Dermis blood vessel endothelial cell (primary cell): ENCODE measurements around the gene STXBP1. TPM values are rescaled to one million over a fixed set of nuclear protein-coding genes. Genes with fewer than 3 reads are reported as not detected.

ENCODE experiments used
- DNase-seq: peaks from one replicate; pipeline ENCODE4 v3.0.0; 2010
- total RNA-seq: library from RNA; depleted of rRNA; stranded (reverse); fragments of >200 nt; gene quantifications from 2 replicates; pipeline ENCODE4 v1.2.3, GENCODE V29; 2014

The STXBP1 gene
- total RNA-seq, 1 donor from 2014 or later, result 24.7 TPM

DNA sequence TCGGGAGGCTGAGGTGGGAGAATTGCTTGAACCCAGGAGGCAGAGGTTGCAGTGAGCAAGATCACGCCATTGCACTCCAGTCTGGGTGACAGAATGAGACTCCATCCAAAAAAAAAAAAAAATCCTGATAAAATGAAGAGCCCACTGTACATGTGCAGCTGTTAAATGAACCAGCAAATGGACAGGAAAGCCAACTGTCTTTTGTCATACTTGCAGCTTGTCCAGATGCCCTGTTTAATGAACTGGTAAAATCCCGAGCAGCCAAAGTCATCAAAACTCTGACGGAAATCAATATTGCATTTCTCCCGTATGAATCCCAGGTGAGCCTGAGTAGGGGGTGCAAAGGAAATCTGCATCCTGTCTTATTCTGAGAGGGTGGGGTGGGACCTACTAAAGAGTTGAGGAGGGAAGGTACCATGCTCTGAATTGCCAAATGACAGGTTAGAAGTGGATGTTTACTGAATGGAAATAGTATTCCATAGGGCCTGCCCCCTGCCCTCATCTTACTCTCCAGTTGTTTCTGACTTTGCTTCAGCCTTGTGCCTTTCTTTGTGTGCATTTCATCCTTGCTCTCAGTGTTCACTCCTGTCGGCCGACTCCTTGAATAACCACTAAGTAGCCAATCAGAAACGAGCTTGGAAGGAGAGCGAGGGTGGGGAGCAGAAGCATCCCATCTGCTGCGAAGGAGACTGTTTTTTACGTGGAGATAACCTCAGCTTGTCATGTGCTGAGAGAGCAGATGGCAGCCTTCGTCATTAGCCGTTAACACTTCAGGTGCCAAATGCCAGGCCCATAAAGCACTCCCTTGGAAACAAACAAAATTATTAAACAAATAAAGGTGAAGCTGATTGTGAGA is 49.0 kb downstream of the STXBP1 start:
- no peak for DNase-seq

DNA sequence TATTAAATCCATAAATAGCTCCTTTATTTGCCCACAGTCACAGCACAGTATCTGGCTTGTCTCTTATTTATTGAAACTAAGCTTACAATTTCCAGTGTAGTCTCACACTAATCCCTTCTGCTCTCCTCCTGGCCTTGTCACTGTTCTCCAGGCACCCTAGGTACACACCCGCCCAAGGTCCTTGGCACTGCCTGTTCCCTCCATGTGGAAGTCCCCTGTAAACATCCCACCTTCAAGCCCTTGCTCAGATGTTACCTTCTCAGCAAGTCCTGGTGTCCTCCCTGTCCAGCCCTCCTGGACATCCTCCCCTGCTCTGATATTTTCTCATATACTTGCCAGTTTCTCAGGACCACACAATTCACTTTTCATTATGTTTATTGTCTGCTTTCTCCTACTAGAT is 50.5 kb downstream of the STXBP1 start:
- no peak for DNase-seq

DNA sequence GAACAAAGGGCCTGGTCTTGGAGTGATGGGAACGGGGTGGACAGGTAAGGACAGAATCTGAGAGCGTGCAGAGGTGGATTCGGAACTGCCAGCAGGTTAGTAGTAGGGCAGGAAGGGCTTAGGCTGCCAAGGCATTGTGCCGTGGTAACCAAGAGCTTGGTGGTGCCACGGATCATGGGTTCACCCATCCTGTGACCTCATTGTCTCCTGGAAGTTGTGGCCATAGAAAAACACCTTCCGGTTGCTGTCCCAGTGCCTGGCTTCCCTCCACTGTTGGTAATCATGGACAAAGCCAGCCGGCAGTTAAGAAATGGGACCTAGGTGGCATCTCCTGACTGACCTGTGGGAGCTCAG is 52.2 kb downstream of the STXBP1 start:
- no peak for DNase-seq

DNA sequence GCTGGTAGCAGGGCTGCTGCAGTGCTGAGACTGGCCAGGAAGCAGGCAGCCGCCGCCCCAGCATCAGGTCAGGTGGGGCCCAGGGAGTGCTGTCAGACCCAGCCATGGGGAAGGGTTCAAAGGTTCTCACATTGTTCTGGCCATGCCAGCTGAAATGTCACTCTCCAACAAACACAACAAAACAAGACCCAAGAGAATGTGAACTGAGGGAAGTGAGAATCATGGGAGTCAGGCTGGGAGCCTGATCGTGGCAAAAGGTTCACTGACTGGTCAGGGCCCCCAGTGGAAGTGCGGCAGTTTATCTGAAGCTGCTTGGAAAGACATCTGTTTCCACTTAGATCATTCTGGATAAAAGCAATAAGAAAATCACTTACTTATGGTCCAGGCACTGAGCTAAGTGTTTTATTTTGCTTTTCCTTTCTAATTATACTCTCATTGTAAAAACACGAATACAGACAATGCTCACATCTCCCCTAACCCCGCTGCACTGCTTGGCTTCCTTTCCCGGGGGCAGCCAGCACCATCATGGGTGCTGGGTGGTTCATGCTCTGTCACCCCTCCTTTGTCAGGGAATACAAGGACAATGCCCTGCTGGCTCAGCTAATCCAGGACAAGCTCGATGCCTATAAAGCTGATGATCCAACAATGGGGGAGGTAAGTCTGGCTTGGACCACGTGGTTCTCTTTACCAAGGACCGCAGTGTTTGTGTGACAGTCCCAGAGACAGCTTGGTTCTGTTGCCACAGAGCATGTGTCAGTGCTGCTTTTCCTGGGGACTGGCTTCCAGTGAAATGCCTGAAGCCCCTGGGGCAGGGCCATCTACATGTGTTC is 52.8 kb downstream of the STXBP1 start:
- DNase-seq, result no peak

DNA sequence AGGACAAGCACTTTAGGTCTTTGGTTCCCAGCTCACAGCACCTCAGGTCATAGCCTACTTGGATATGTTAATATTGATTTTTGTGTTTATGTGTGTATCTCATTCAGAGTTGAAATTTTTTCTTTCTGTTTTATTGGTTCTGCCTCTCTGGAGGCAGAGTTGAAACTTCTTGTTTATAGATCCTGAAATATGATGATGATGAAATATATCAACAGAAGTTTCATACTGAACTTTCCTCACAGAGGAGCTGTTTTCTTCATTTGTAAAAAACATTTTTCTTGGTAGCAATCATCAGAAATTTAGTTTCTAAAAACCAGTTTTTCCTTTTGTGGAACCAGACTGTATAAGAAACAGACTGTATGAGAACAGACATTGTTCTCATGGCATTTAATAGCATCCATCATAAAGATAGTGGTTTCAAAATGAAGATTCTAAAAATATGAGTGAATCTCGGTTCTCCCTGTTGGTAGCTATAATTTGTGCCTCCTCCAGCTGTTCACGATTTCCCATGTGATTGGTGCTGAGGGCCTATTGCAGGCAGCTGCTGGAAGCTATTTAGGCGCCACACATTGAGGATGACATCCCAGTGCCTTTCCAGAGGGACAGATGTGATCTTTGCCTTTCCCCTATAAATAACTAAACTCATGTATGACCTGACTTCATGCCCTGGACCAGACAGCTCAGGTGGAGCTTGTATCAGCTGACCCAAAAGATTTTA is 55.2 kb downstream of the STXBP1 start:
- no peak for DNase-seq

DNA sequence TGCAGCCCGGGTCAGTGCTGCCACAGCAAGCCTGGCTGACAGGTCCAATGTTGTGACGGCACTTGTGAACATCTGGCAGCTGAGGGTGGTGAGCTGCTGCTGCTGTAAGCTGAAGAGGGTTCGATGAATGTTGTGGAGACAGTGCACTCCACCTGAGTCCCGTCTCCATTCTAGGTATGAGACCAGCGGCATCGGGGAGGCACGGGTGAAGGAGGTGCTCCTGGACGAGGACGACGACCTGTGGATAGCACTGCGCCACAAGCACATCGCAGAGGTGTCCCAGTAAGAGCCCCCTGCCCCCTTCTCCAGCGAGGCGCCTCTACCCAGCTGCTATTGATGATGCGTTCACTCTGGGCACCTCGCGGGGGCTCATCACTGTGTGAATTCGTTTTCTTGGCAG is 55.8 kb downstream of the STXBP1 start:
- no peak for DNase-seq

DNA sequence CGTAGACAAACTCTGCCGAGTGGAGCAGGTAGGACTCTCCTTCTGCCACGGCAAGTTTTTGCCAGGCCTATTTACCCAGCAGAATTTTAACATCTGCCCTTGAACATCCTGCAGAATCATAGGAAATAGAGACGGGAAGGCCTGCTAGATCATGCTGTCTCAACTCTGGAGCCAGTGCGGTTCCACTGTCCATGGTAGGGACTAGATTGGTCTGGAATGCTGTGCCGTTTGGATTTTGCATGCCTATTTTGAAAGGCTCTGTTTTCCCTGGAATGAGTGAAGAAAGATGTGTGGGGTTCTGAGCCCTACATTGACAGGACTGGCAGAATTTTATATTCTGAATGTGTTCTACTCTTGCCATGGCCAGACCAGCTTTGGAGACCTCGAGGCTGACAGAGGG is 61.2 kb downstream of the STXBP1 start:
- no peak for DNase-seq

DNA sequence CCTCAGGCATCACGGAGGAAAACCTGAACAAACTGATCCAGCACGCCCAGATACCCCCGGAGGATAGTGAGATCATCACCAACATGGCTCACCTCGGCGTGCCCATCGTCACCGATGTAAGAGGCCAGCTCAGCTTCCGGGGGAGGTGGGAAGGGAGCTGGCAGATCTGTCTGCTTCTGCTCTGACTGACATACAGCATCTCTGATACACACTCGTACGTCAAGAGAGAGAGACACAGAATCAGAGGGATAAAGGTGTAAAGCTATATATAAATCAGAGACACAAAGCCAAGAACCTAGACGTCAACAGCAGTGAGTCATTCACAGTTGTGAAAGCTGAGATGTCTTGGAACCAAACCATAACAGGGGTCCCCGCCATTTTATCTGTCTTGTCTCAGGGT is 64.6 kb downstream of the STXBP1 start:
- no peak for DNase-seq

DNA sequence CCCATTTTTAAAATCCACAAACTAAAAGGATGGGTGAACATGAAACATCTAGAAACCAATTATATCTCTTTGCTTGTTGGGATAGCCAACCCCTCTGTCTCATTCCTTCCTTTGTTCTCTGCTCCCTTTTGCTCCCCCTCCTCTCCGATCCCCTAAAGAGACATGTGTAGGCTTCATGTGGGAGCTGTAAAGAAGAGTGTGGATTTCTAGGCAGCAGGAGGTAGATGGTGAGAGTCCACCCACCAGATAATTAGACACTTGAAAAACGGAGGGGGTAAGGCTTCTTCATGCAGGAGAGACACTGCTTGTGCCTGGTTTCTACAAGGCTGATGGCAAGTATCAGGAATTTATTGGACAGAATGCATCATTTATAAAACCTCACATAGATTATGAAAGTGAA is 67.4 kb downstream of the STXBP1 start:
- no peak for DNase-seq

DNA sequence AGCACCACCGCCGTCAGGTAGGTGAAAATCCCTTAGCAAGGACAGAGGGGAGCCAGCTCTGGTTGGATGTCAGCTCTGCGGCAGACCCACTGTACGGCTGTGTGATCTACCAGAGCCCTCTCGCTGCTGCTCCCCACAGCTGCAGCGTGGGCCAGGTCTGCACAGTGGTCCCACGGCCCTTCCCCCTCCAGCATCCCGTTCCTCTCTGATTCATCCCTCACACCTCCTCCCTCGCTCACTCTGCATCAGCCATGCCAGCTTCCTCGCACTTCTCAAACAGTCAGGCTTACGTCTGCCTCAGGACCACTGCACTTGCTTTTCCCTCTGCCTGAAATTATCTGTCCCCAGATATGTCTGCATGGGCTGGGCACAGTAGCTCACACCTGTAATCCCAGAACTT is 68.1 kb downstream of the STXBP1 start:
- no peak for DNase-seq

DNA sequence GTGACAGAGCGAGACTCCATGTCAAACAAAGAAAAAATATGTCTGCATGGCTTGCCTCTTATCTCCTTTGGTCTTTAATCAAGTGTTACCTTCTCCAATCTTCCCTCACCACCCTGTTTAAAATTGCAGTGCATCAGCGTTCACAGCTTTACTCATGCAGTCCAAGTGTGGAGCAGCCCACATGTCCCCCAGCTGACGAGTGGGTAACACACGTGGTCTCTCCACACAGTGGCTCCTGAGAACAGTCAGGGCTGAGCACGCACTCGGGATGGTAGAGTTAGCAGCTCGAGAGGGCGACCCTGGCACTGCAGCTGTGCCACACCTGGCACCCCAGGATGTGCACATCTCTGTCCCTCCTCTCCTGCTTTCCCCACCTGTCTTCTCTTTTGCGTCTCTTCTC is 68.8 kb downstream of the STXBP1 start:
- no peak for DNase-seq

DNA sequence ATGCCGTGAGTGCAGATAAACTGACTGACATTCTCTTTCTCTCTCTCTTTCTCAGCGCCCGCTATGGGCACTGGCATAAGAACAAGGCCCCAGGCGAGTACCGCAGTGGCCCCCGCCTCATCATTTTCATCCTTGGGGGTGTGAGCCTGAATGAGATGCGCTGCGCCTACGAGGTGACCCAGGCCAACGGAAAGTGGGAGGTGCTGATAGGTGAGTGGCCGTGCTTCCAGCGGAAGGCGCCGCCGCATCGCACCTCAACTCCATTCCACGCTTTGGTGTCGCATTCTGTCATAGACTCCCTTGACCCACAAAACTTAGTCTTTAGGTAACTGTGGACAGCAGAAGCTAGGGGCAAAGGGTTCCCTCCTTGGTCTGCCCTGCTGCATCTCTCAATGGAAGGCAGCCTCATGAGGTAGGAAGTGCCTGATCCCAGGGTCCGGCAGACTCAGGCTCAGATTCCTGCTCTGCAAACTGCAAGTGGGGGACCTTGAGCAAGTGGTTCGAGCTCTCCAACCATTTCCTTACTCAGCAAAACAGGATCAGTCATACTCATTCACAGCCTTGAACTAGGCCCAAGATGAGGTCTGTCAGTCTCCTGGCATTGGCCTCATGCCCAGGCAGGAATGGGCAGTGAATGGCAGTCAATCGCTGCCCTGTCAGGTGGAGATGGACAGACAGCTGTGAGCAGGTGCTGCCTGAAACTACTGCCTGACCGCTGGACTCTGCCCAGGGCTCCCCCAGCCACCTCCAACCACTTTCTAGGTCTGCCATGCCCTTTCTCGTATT is 70.5 kb downstream of the STXBP1 start:
- no peak for DNase-seq

DNA sequence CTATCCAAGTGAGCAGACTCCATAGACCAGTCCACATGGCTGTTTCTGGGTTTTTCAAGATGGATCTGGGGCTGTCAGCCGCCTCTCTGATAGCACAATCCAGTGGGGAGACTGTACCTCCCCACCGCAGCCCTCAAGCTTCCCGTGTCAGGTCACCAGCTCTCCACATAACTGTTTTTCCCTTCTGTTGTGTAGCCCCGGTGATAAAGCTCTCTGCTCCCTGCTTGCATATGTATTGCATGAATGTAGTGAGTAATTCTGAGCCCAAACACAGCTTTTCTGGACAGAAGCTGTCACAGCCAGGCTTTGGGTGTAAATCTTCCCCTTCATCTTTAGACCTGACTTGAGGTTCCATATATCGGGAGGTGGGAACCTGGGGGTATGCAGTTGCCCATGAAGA is 71.6 kb downstream of the STXBP1 start:
- DNase-seq, result no peak

DNA sequence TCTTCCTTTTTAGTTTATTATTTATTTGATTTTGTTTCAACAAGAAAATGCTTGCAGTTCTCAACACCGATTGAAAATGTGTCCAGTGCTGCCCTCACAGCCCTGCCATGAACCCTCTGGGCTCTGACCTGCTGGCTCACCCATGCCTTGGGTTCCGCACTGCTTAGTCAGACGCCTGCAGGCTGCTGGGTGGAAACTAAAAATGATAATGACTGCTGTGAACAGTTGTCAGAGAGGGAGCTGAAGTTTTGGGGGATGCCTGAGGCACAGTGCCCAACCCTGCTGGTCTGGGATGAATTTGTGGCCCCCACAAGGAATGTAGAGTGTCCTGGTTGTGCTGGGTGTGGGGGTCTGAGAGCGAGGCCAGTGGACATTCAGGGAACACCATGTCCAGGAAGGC is 72.5 kb downstream of the STXBP1 start:
- no peak for DNase-seq

DNA sequence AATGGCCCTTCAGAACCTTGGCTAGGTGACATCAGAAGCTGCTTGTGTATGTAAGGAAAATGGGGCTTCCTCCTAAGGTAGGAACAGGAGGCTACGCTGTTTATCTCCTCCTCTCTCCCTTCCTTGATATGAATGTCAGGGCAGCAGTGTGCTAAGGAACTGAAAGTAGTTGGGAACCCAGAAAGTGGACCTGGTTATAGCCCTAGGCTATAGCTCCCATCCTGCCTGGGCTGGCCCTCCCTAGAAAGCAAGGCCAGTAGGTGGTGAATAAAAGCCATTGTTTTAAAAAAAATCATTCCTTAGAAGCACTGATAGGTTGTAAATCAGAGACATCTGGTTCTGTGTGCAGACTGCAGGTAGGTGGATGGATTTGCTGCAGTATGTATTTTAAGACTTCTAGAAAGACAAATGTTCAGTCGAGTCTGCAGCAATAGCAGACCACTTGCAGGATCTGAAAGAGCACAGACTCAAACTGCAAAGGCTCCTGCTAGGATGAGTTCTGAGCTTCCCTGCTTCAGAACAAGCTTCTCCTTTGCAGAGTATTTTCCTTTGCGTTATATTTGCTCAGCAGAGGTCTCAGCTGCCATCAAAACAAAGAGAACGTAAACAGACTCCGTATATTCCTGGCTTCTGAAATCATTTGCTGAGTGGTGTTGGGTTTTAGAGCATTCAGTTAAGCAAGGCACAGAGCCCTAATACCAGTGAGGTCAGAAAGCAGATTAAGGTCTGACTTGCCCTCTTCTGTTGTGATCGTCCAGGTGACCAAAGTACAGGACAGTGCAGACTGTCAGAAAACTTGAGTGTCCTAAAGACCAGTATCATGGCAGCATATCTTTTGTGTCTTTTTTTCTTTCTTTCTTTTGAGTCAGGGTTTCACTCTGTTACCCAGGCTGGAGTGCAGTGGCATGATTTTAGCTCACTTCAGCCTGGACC is 74.7 kb downstream of the STXBP1 start:
- DNase-seq, result no peak

DNA sequence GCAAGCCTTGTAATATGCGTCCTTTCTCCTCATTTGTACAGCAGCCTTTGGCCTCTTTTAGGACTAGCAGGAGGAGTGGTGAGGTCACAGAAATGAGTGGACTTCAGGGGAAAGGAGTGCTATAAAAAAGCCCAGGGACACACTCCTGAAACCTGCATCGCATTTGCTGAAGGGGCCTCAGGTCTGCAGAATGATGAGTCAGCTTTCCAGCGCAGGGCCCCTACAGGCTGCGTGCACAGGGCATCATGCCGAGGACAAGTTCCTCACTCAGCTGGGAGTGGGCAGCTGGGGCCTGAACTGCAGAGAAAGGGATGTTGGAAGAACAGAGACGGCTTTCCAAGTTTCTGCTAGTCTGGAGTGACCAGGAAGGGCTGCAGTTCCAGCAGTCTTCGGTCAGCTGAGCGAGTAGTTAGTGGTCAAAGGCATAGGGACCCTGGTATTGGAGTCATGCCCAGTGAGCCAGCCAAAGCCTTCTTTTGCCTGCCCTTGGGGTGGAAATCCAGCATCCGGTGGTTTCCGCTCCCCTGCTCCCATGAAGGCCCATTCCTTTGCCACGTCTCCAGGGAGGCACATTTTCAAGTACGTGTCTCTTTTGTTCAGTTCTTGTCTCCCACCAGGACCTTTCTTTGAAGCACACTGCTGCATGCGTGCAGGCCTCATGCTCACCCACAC is 77.4 kb downstream of the STXBP1 start:
- DNase-seq, result no peak

DNA sequence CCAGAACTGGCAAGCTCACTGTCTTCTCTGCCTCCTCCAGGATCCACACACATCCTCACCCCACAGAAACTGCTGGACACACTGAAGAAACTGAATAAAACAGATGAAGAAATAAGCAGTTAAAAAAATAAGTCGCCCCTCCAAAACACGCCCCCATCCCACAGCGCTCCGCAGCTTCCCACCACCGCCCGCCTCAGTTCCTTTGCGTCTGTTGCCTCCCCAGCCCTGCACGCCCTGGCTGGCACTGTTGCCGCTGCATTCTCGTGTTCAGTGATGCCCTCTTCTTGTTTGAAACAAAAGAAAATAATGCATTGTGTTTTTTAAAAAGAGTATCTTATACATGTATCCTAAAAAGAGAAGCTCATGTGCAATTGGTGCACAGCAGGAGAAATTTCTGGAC is 78.7 kb downstream of the STXBP1 start:
- DNase-seq, result no peak

DNA sequence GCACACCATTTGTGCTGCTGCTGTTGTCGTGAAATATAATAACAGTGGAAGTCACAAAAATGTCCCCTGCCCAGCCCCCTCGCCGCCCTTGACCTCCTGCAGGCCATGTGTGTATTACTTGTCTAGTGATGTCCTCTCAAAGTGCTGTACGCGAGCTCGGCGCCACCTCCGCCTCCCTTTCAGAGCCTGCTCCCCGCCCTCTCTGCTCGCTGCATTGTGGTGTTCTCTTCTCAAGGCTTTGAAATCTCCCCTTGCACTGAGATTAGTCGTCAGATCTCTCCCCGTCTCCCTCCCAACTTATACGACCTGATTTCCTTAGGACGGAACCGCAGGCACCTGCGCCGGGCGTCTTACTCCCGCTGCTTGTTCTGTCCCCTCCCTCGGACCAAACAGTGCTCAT is 80.0 kb downstream of the STXBP1 start:
- DNase-seq, result no peak

DNA sequence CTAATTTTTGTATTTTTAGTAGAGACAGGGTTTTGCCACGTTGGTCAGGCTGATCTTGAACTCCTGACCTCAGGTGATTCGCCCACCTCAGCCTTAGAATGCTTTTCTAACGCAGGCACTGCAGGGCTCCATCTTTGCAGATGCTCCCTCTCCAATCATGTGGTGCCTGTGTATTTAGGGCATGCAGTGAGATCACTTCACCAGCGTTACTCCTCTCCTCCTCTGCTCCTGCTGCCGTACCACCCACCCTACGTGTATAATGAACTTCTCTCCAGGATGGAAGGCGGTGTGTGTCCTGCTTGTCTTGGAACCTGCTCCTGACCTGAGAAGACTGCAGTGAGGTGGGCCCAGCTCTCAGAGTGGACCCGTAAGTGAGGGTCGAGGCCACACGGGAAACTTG is 81.1 kb downstream of the STXBP1 start:
- no peak for DNase-seq

DNA sequence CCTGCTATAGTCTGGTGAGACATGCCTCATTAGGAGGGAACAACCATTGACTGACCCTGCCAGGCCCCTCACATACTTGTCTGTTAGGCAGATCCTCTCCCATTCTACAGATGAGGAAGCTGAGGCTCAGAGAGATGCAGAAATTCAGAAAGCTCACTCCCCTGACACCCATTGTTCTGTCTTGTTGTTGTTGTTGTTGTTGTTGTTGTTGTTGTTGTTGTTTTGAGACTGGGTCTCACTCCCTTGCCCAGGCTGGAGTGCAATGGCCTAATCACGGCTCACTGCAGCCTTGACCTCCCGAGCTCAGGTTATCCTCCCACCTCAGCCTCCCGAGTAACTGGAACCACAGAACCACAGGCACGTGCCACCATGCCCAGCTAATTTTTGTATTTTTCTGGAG is 81.6 kb downstream of the STXBP1 start:
- DNase-seq, result no peak
